Duodenal mucosa (tissue), 2 donors: ENCODE measurements around the gene MOCS3.
"Not testable (repeated sequence)": the region's sequence is repeated elsewhere in the genome, so short reads cannot be mapped to it uniquely, and the experiment has no call there.

Source experiments
- H3K27ac ChIP-seq: one replicate; pipeline ENCODE4 v1.7.0; 2013; ENCODE audit warnings: low read depth, low read length
- H3K27me3 ChIP-seq, 2 donors: one replicate each; pipeline ENCODE4 v1.7.0; 2013; ENCODE audit warnings: low read length in 2 of 2, control low read depth in 1 of 2; ENCODE audit not compliant: insufficient read depth in 2 of 2, control insufficient read depth in 1 of 2
- H3K36me3 ChIP-seq, 2 donors: one replicate each; pipeline ENCODE4 v1.7.0; 2013; ENCODE audit warnings: low read length in 2 of 2, control low read depth in 1 of 2; ENCODE audit not compliant: insufficient read depth in 2 of 2, control insufficient read depth in 1 of 2
- H3K4me1 ChIP-seq, 2 donors: one replicate each; pipeline ENCODE4 v1.7.0; 2013; ENCODE audit warnings: low read length in 2 of 2, control low read depth in 1 of 2; ENCODE audit not compliant: insufficient read depth in 2 of 2, control insufficient read depth in 1 of 2
- H3K4me3 ChIP-seq, 2 donors: one replicate each; pipeline ENCODE4 v1.7.0; 2013; ENCODE audit warnings: low read length in 2 of 2, low read depth in 1 of 2
- H3K9ac ChIP-seq, 2 donors: one replicate each; pipeline ENCODE4 v1.7.0; 2013; ENCODE audit warnings: low read length in 2 of 2, low read depth in 1 of 2
- H3K9me3 ChIP-seq, 2 donors: one replicate each; pipeline ENCODE4 v1.7.0; 2013; ENCODE audit warnings: low read length in 2 of 2, control low read depth in 1 of 2; ENCODE audit not compliant: control insufficient read depth in 1 of 2

The MOCS3 gene

GRCh38 chr20:50957798-50958614 lies 612 bp upstream of the MOCS3 start, which contains the start of gene DPM1:
Gene DPM1 (minus strand): TSS chr20:50958532. CDS start chr20:50958523, 9 bp downstream.
- H3K4me3 ChIP-seq = peak within 1 kb of the TSS; percentile 93 to 96
- peak within 1 kb of the TSS; percentile 71 for H3K27ac ChIP-seq
- peaks cover 29% of the 10 kb centered on the region in 2 donors for H3K4me1 ChIP-seq
- H3K36me3 ChIP-seq = peaks cover 13 to 19% of the 10 kb centered on the region in 2 donors
- H3K27me3 ChIP-seq = no peaks in the 10 kb centered on the region
- peak within 1 kb of the TSS; percentile 88 to 97 for H3K9ac ChIP-seq
- H3K9me3 ChIP-seq = no peaks in the 10 kb centered on the region

- H3K36me3 ChIP-seq = peaks cover 6 to 9% of the 10 kb centered on the region in 2 donors
- H3K4me3 ChIP-seq = peak overlapping the region; percentile 93 to 96
- H3K4me1 ChIP-seq = peaks cover 30 to 33% of the 10 kb centered on the region in 2 donors
- H3K27me3 ChIP-seq = no peaks in the 10 kb centered on the region
- H3K9ac ChIP-seq = peak overlapping the region in 1 of 2 donors; percentile 97
- no peak overlapping the region for H3K27ac ChIP-seq
- H3K9me3 ChIP-seq = no peaks in the 10 kb centered on the region
Measured at GRCh38 chr20:50959543-50960126, 1.0 kb downstream of the MOCS3 start.

GRCh38 chr20:50967586-50967985 lies 9.0 kb downstream of the MOCS3 start:
- no peak overlapping the region for H3K9ac ChIP-seq
- H3K9me3 ChIP-seq = no peaks in the 10 kb centered on the region
- no peak overlapping the region for H3K4me3 ChIP-seq
- no peak overlapping the region for H3K27ac ChIP-seq
- peaks cover 4 to 6% of the 10 kb centered on the region in 2 donors for H3K4me1 ChIP-seq
- H3K36me3 ChIP-seq = no peaks in the 10 kb centered on the region
- H3K27me3 ChIP-seq = no peaks in the 10 kb centered on the region

- H3K4me3 ChIP-seq = no peak overlapping the region
- no peaks in the 10 kb centered on the region for H3K27me3 ChIP-seq
- peaks cover 0 to under 1% of the 10 kb centered on the region in 2 donors for H3K4me1 ChIP-seq
- no peak overlapping the region for H3K27ac ChIP-seq
- no peaks in the 10 kb centered on the region for H3K9me3 ChIP-seq
- no peaks in the 10 kb centered on the region for H3K36me3 ChIP-seq
- H3K9ac ChIP-seq = no peak overlapping the region
Measured at GRCh38 chr20:50968289-50968688, 9.7 kb downstream of the MOCS3 start.

GRCh38 chr20:50969435-50969834 lies 10.8 kb downstream of the MOCS3 start:
- no peaks in the 10 kb centered on the region for H3K36me3 ChIP-seq
- H3K27me3 ChIP-seq = no peaks in the 10 kb centered on the region
- no peaks in the 10 kb centered on the region for H3K4me1 ChIP-seq
- no peak overlapping the region for H3K27ac ChIP-seq
- H3K9me3 ChIP-seq = no peaks in the 10 kb centered on the region
- no peak overlapping the region for H3K4me3 ChIP-seq
- H3K9ac ChIP-seq = no peak overlapping the region

- no peaks in the 10 kb centered on the region for H3K27me3 ChIP-seq
- H3K4me1 ChIP-seq = no peaks in the 10 kb centered on the region
- H3K9ac ChIP-seq = no peak overlapping the region
- H3K9me3 ChIP-seq = no peaks in the 10 kb centered on the region
- no peak overlapping the region for H3K4me3 ChIP-seq
- no peak overlapping the region for H3K27ac ChIP-seq
- no peaks in the 10 kb centered on the region for H3K36me3 ChIP-seq
Measured at GRCh38 chr20:50969912-50970311, 11.3 kb downstream of the MOCS3 start.

GRCh38 chr20:50975701-50976330 lies 17.2 kb downstream of the MOCS3 start:
- Histone ChIP-seq H3K4me3 (no peak overlapping the region), H3K9me3 (no peaks in the 10 kb centered on the region), H3K27me3 (no peaks in the 10 kb centered on the region), H3K4me1 (peaks cover 0 to 6% of the 10 kb centered on the region in 2 donors), H3K36me3 (no peaks in the 10 kb centered on the region), H3K9ac (no peak overlapping the region), H3K27ac (no peak overlapping the region)

GRCh38 chr20:50977066-50978021 lies 18.7 kb downstream of the MOCS3 start:
- H3K4me3 ChIP-seq = no peak overlapping the region
- H3K27me3 ChIP-seq = no peaks in the 10 kb centered on the region
- H3K9me3 ChIP-seq = no peaks in the 10 kb centered on the region
- no peaks in the 10 kb centered on the region for H3K36me3 ChIP-seq
- H3K27ac ChIP-seq = no peak overlapping the region
- no peak overlapping the region for H3K9ac ChIP-seq
- H3K4me1 ChIP-seq = peaks cover 0 to 6% of the 10 kb centered on the region in 2 donors

- H3K9ac ChIP-seq, H3K4me3 ChIP-seq: not testable (repeated sequence)
Measured at GRCh38 chr20:50978533-50978932, 19.9 kb downstream of the MOCS3 start.

More at GRCh38 chr20:50978533-50978932, 19.9 kb downstream of the MOCS3 start:
- H3K4me1 ChIP-seq, H3K9me3 ChIP-seq, H3K27ac ChIP-seq, H3K27me3 ChIP-seq, H3K36me3 ChIP-seq: not testable (repeated sequence)
